ENCODE data around the gene CBFA2T3. TPM values are rescaled to one million over a fixed set of nuclear protein-coding genes. Genes with fewer than 3 reads are reported as not detected.
"Not testable (repeated sequence)": the region's sequence is repeated elsewhere in the genome, so short reads cannot be mapped to it uniquely, and the experiment has no call there.

CBFA2T3 gene
- total RNA-seq, 1 donor from 2014 or later, result not detected

DNA sequence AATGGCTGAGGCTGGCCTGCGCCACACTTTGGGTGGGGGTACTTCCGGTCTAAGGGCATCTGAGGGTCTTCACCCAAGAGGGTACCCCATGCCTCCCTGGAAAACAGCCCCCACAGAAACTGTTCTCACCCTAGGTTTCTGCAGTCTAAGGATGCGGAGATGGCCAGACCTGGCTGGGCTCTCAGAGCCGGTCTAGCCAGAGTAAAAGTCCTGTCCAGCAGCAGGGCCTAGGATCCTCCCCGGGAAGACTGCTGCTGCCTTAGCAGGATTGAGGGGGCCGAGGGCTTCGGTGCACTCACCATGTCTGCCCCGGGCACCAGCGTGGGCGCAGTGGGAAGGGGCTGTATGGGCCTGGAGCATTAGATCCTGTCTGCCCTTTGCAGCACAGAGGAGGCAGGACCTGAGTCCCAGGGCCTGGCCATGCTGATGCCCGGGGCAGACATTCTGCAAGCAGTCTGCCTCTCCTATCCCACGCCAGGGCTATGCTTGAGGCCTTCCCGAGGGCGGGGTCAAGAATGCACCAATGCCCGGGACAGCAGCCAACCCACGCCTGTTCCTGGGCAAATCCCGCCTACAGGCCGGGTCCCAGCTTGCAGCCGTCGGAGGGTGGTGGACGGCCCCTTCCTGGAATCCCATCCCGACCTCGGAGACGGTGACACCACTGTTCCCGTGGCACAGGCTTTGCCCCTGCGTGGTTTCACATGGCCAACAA is 54.7 kb downstream of the CBFA2T3 start:
- DNase-seq, result no peak
- Mint-ChIP-seq H3K36me3 (ENCODE audit: low read depth) (no peaks in the 10 kb centered on the region), H3K27ac (no peak overlapping the region), H3K9me3 (no peaks in the 10 kb centered on the region), H3K4me1 (peaks cover 4% of the 10 kb centered on the region), H3K4me3 (no peak overlapping the region), H3K27me3 (no peaks in the 10 kb centered on the region)
- intact Hi-C loops (cut with micrococcal nuclease), result no loop called here

DNA sequence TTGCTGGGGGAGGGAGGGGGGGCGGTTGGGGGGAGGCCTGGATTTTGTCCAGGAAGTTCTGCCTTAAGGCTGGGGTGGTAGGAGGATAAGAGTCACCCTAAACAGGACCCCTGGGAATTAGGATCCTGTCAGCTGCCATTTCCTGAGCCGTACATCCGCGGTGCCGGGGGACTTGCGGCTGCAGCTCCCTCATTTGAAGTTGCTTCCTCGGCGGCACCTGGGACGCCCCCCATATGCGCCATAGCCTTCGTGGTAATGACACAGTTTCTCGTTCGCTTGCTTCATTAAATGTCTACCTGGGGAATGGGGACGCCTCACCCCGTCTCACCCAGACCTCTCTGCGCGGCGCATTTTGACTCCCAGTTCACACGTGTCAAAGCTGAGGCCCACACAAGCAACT is 55.4 kb downstream of the CBFA2T3 start:
- Mint-ChIP-seq H3K4me1 (peaks cover 4% of the 10 kb centered on the region), H3K9me3 (no peaks in the 10 kb centered on the region), H3K27ac (no peak overlapping the region), H3K27me3 (no peaks in the 10 kb centered on the region), H3K4me3 (no peak overlapping the region), H3K36me3 (ENCODE audit: low read depth) (no peaks in the 10 kb centered on the region)
- DNase-seq, result no peak
- intact Hi-C loops (cut with micrococcal nuclease), result no loop called here

- Mint-ChIP-seq H3K36me3 (ENCODE audit: low read depth) (no peaks in the 10 kb centered on the region), H3K27me3 (no peaks in the 10 kb centered on the region), H3K9me3 (peaks cover 4% of the 10 kb centered on the region), H3K27ac (peak overlapping the region; percentile 65), H3K4me1 (peaks cover 4% of the 10 kb centered on the region), H3K4me3 (peak overlapping the region; percentile 8)
- DNase-seq, result peak; percentile 77
- intact Hi-C loops (cut with micrococcal nuclease), result no loop called here
These were observed 56.1 kb downstream of the CBFA2T3 start for GRCh38 chr16:88920618-88921590.

DNA sequence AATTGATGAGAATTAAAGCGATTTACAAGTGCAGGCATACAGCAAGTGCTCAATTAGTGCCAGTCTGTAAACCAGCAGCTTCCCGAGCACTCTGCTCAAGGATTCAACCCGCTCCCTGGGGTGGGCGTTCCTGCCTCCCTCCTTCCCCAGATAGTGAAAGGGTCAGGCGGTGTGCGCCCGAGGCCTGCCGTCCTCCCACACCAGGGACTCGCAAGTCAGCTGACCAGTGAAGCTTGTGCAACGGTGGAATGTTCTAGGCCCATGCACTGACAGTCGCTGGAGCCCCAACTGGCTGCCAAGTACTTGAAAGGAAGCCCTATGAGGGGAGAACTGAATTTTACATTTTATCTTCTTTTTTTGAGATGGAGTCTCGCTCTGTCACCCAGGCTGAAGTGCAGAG is 57.1 kb downstream of the CBFA2T3 start:
- Mint-ChIP-seq H3K36me3 (ENCODE audit: low read depth) (no peaks in the 10 kb centered on the region), H3K27ac (no peak overlapping the region), H3K27me3 (no peaks in the 10 kb centered on the region), H3K4me3 (no peak overlapping the region), H3K9me3 (peaks cover 6% of the 10 kb centered on the region), H3K4me1 (peaks cover 4% of the 10 kb centered on the region)
- intact Hi-C loops (cut with micrococcal nuclease), result no loop called here
- DNase-seq, result no peak

GRCh38 chr16:88918896-88919295 is 58.1 kb downstream of the CBFA2T3 start:
- intact Hi-C loops (cut with micrococcal nuclease); DNase-seq; H3K4me3 Mint-ChIP-seq; H3K9me3 Mint-ChIP-seq; H3K36me3 Mint-ChIP-seq (ENCODE audit: low read depth); H3K27me3 Mint-ChIP-seq; H3K27ac Mint-ChIP-seq; H3K4me1 Mint-ChIP-seq: not testable (repeated sequence)

GRCh38 chr16:88917915-88918627 is 58.9 kb downstream of the CBFA2T3 start:
- Mint-ChIP-seq H3K36me3 (ENCODE audit: low read depth) (no peaks in the 10 kb centered on the region), H3K27ac (no peak overlapping the region), H3K4me1 (peaks cover 4% of the 10 kb centered on the region), H3K27me3 (no peaks in the 10 kb centered on the region), H3K9me3 (peaks cover 6% of the 10 kb centered on the region), H3K4me3 (no peak overlapping the region)
- DNase-seq, result no peak
- intact Hi-C loops (cut with micrococcal nuclease), result no loop called here

GRCh38 chr16:88917146-88917914 is 59.7 kb downstream of the CBFA2T3 start:
- intact Hi-C loops (cut with micrococcal nuclease), result no loop called here
- H3K9me3 Mint-ChIP-seq, result peaks cover 6% of the 10 kb centered on the region
- no peaks in the 10 kb centered on the region for H3K36me3 Mint-ChIP-seq (ENCODE audit: low read depth)
- no peak overlapping the region for H3K4me3 Mint-ChIP-seq
- no peak for DNase-seq
- peaks cover 4% of the 10 kb centered on the region for H3K4me1 Mint-ChIP-seq
- H3K27me3 Mint-ChIP-seq, result no peaks in the 10 kb centered on the region
- no peak overlapping the region for H3K27ac Mint-ChIP-seq

DNA sequence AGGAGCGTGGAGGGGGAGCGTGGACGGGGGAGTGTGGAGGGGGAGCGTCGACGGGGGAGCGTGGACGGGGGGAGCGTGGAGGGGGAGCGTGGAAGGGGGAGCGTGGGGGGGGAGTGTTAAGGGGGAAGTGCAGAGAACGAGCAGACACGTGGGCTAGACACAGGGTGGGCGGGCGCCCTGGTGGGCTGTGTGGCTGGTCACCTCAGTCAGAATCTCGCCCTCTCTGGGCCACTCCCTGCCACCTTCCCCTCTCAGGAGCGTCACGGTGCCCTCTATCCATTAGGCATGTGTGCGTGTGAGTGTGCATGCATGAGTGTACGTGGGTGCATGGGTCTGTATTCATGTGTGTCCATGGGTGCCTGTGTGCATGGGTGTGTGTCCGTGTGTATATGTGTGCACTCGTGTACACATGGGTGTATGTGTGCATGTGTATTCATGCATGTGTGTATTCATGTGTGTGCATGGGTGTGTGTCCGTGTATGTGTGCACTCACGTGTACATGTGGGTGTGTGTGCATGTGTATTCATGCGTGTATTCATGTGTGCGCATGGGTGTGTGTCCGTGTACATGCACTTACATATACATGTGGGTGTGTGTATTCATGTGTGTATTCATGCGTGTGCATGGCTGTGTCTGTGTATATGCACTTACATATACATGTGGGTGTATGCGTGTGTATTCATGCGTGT is 61.2 kb downstream of the CBFA2T3 start:
- Mint-ChIP-seq H3K27ac (no peak overlapping the region), H3K9me3 (peaks cover 6% of the 10 kb centered on the region), H3K27me3 (no peaks in the 10 kb centered on the region), H3K36me3 (ENCODE audit: low read depth) (no peaks in the 10 kb centered on the region), H3K4me3 (no peak overlapping the region), H3K4me1 (no peaks in the 10 kb centered on the region)
- DNase-seq, result no peak
- intact Hi-C loops (cut with micrococcal nuclease), result no loop called here

DNA sequence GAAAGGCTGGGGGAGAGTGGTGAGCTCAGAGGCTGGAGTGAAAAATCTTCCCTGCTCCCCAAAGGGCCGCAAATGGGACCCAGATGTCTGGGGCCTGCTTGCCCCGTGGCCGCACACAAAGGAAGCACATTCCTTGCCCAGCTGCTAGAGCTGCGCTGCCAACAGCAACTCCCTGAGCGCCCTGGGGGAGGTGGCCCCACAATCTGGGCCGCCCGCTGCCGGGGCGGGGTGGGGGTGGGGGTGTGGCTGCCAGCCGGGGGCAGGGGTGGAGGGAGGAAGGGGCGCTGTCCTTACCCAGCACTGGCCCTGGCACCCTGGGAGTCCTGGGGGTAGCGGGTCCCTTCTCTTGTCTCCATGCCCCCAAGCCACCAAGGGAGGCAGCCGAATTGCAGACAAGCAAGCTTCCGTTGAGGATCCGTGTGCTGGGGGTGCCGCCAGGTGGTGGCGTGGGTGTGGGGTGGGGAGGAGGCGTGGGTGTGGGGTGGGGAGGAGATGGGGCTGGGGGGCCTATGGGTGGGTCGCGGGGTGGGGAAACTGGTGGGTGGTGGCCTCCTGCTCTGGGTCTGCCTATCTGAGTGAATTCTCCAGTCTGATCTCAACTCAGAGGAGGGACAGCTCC is 62.1 kb downstream of the CBFA2T3 start:
- H3K27me3 Mint-ChIP-seq, result no peaks in the 10 kb centered on the region
- no peaks in the 10 kb centered on the region for H3K36me3 Mint-ChIP-seq (ENCODE audit: low read depth)
- intact Hi-C loops (cut with micrococcal nuclease), result no loop called here
- H3K9me3 Mint-ChIP-seq, result peaks cover 6% of the 10 kb centered on the region
- H3K4me1 Mint-ChIP-seq, result no peaks in the 10 kb centered on the region
- no peak for DNase-seq
- H3K4me3 Mint-ChIP-seq, result no peak overlapping the region
- no peak overlapping the region for H3K27ac Mint-ChIP-seq

DNA sequence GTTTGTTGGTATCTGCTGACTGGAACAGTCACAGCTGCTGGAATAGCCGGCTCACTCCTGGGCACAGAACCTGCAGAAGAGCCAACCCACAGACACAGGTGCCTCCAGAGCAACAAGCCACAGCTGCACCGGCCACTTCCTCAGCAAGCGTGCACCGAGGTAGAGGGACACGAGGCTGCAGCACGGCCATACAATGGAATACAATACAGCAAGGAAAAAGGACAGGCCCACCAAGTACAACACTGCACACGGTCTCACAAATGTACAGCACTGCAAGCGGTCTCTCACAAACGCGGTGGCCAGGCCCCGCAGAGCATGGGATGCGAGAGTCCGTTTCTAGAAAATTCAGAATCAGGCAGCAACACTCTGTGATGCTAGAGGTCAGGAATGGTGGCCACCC is 63.1 kb downstream of the CBFA2T3 start:
- Mint-ChIP-seq H3K9me3 (peaks cover 6% of the 10 kb centered on the region), H3K36me3 (ENCODE audit: low read depth) (no peaks in the 10 kb centered on the region), H3K27me3 (no peaks in the 10 kb centered on the region), H3K4me1 (no peaks in the 10 kb centered on the region), H3K4me3 (no peak overlapping the region), H3K27ac (no peak overlapping the region)
- intact Hi-C loops (cut with micrococcal nuclease), result no loop called here
- DNase-seq, result no peak

GRCh38 chr16:88913001-88913612 is 63.9 kb downstream of the CBFA2T3 start:
- Mint-ChIP-seq H3K4me3 (no peak overlapping the region), H3K27ac (no peak overlapping the region), H3K36me3 (ENCODE audit: low read depth) (no peaks in the 10 kb centered on the region), H3K9me3 (peaks cover 6% of the 10 kb centered on the region), H3K4me1 (no peaks in the 10 kb centered on the region), H3K27me3 (no peaks in the 10 kb centered on the region)
- no peak for DNase-seq
- intact Hi-C loops (cut with micrococcal nuclease), result no loop called here

GRCh38 chr16:88912556-88912955 is 64.5 kb downstream of the CBFA2T3 start:
- Mint-ChIP-seq H3K27me3 (no peaks in the 10 kb centered on the region), H3K4me1 (no peaks in the 10 kb centered on the region), H3K9me3 (peaks cover 6% of the 10 kb centered on the region), H3K27ac (no peak overlapping the region), H3K36me3 (ENCODE audit: low read depth) (no peaks in the 10 kb centered on the region), H3K4me3 (no peak overlapping the region)
- intact Hi-C loops (cut with micrococcal nuclease), result no loop called here
- DNase-seq, result no peak
